GOT3 (cell line): ENCODE results near the gene IQSEC1.

Source experiments
- DNase-seq: peaks from one replicate; lab custom pipeline; 2025; ENCODE audit warnings: mixed read lengths; lab: John Stamatoyannopoulos, UW

IQSEC1 gene

DNA sequence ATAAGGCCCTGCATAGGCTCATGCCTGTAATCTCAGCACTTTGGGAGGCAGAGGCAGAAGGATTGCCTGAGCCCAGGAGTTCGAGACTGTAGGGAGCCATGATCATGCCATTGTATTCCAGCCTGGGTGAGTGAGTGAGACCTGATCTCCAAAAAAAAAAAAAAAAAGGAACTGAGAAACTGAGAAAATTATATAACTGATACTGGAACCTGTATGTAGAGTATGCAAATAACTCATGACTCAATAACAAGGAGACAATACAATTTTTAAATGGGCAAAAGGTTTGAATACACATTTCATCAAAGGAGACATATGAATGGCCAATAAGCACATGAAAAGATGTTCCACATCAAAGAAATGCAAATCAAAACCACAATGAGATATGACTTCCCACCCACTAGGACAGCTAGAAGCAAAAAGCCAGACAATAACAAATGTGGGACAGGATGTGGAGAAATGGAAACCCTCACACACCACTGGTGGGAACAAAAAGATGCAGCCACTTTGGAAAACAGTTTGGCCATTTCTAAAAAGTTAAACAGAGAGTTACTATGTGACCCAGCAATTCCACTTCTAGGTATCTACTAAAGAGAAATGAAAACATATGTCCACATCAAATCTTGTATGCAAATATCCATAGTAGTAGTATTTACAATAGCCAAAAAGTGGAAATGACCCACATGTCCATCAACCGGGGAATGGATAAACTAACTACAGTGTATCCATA is 70.7 kb downstream of the IQSEC1 start:
- no peak for DNase-seq

GRCh38 chr3:12999147-13000140 is 73.8 kb downstream of the IQSEC1 start:
- DNase-seq: no peak

- DNase-seq: no peak
Measured at GRCh38 chr3:12998648-12999047, 74.6 kb downstream of the IQSEC1 start.

DNA sequence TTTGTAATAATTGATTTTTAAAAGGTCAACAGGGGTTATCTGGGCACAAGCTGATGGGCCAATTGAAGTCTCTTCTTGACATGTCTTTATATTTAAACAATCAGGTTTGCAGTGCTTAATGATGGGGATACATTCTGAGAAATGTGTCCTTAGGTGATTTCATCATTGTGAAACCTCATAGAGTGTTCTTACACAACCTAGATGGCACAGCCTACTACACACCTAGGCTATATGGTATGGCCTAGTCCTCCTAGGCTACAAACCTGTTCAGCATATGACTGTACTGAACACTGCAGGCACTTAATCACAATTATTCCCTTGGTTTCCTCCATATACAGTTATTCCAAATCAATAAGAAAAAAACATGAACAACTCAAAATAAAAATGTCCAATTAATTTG is 75.8 kb downstream of the IQSEC1 start:
- DNase-seq: no peak

DNA sequence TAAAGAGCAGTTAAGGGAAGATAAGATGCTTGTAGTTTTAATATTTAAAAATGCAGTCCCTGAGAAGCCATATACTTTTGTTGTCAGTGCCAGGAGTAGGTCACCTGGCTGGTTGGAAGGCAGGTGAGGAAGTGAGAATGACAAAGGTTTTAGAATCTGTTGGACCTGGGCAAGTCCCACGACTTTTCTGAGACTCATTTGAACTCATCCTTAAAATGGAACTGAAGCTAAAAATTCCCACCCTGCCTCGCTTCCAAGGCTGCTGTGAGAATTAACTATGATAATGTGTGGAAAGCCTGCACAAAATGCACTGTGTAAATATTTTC is 77.1 kb downstream of the IQSEC1 start:
- no peak for DNase-seq

- no peak for DNase-seq
Measured at GRCh38 chr3:12995389-12996180, 77.6 kb downstream of the IQSEC1 start.

DNA sequence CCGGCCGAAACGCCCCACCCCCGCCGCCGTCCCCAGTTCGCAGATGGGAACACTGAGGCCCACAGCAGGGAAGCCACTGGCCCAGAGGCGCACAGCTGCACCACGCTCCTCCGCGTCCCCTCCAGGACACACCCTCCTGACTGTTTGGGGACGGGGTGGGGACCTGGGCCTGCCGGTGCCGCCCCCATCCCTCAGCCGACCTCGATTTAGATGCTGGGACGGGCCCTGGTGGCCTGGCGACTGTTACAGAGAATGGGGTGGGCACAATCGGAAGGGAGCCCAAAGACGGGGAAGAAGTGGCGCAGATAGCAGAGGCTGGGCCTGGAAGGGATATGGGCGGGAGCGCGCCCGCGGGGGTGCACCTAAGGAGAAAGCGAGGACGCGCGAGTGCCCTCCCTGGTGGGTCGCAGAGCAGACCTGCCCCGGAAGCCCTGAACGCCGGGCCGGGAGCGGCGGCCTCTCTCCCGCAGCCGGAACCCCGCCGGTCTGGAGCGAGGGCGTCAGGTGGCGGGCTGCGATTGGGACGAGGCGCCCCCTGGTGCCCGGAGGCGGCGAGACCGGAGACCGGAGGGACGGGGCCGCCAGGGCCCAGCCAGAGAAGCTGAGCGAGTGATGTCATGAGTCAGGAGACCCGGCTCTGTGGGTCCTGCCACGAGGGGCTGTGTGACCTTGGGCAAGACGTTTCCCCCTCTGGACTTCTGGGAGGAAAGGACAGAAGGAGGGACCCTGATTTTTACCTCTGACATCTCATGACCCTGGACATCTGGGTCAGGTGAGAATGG is 78.4 kb downstream of the IQSEC1 start:
- peak; percentile 76 for DNase-seq

DNA sequence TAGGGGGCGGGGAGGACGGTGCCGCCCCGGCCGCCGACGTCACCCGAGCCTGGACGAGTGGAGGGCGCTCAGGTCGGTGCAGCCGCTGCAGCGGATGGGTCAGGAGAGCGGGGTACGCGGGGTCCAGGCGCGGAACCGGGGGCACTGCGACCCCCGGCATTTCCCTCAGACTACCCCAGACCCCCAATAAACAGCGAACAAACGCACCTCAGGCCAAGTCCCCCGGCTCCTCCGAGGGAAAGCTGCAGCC is 78.9 kb downstream of the IQSEC1 start:
- no peak for DNase-seq

GRCh38 chr3:12993517-12994356 is 79.5 kb downstream of the IQSEC1 start:
- no peak for DNase-seq

GRCh38 chr3:12992629-12993516 is 80.4 kb downstream of the IQSEC1 start:
- DNase-seq: no peak

DNA sequence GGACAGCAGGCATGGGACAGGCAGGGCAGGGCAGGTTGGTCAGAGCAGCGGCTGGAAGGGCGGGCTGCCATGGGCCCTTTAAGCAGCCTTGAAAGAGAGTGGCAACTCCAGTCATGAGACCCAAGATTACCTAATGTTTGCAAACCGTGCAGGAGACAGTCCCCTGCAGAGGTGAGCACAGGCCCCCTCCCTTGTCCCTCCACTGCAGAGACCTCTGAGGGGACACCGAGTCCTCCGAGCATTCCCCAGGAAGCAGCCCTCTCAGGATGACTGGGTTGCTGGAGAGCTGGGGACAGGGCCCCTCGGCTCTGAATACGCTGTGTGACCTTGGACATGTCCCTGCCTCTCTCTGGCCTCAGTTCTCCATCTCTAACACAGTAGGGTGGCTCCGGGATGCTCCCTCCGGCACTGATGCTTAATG is 81.4 kb downstream of the IQSEC1 start:
- DNase-seq: no peak

- no peak for DNase-seq
Measured at GRCh38 chr3:12991481-12991837, 81.8 kb downstream of the IQSEC1 start.

GRCh38 chr3:12990781-12991480 is 82.3 kb downstream of the IQSEC1 start:
- DNase-seq: no peak

- no peak for DNase-seq
Measured at GRCh38 chr3:12990306-12990705, 82.9 kb downstream of the IQSEC1 start.

- DNase-seq: no peak
Measured at GRCh38 chr3:12988728-12989454, 84.3 kb downstream of the IQSEC1 start.

- no peak for DNase-seq
Measured at GRCh38 chr3:12987602-12988001, 85.6 kb downstream of the IQSEC1 start.

GRCh38 chr3:12986986-12987385 is 86.2 kb downstream of the IQSEC1 start:
- DNase-seq: no peak

GRCh38 chr3:12986521-12986920 is 86.7 kb downstream of the IQSEC1 start:
- DNase-seq: no peak

- no peak for DNase-seq
Measured at GRCh38 chr3:12986031-12986430, 87.2 kb downstream of the IQSEC1 start.
